ENCODE measurements around the gene LHFPL2.

The LHFPL2 gene

GRCh38 chr5:78644129-78644528 lies 4.4 kb downstream of the LHFPL2 start:
- H3K4me3 ChIP-seq (ENCODE audit: insufficient read depth, low read depth, low read length, poor library complexity, severe bottlenecking), result no peak overlapping the region
- no peaks in the 10 kb centered on the region for H3K9me3 ChIP-seq (ENCODE audit: control insufficient read depth, low read length)
- H3K27me3 ChIP-seq (replicated peaks; ENCODE audit: control insufficient read depth, insufficient read depth, low read length, poor library complexity, severe bottlenecking), result no peaks in the 10 kb centered on the region
- no peaks in the 10 kb centered on the region for H3K36me3 ChIP-seq (ENCODE audit: control insufficient read depth, insufficient read depth, low read length)
- DNase-seq, result no peak
- no peak overlapping the region for H3K27ac ChIP-seq (ENCODE audit: insufficient read depth, low read length, poor library complexity, severe bottlenecking)
- H3K4me1 ChIP-seq (ENCODE audit: control insufficient read depth, insufficient read depth, low read length, poor library complexity, severe bottlenecking), result peaks cover 9% of the 10 kb centered on the region

DNA sequence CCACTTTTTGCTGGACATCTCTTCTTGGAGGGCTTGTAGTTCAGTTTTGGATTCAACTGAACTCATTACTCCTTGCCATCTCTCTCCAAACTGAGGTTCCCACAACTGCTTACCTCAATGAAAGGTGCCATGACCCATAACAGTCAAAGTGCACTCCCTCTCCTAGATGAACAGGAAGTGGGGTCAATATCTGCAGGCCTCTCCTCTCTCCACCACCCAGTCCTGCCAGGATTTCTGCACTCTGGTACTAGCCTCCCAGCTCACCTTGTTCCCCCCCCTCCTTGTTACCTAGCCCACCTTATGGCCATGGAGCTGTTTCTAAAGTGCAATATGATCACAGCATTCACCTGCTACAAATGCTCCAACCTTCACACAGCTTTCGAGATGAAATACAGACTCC lies 5.9 kb downstream of the LHFPL2 start:
- peaks cover 6% of the 10 kb centered on the region for H3K4me1 ChIP-seq (ENCODE audit: control insufficient read depth, insufficient read depth, low read length, poor library complexity, severe bottlenecking)
- no peak for DNase-seq
- no peaks in the 10 kb centered on the region for H3K27me3 ChIP-seq (replicated peaks; ENCODE audit: control insufficient read depth, insufficient read depth, low read length, poor library complexity, severe bottlenecking)

GRCh38 chr5:78640662-78641474 lies 7.7 kb downstream of the LHFPL2 start:
- no peaks in the 10 kb centered on the region for H3K36me3 ChIP-seq (ENCODE audit: control insufficient read depth, insufficient read depth, low read length)
- DNase-seq, result no peak
- no peaks in the 10 kb centered on the region for H3K27me3 ChIP-seq (replicated peaks; ENCODE audit: control insufficient read depth, insufficient read depth, low read length, poor library complexity, severe bottlenecking)
- no peak overlapping the region for H3K27ac ChIP-seq (ENCODE audit: insufficient read depth, low read length, poor library complexity, severe bottlenecking)
- no peaks in the 10 kb centered on the region for H3K4me1 ChIP-seq (ENCODE audit: control insufficient read depth, insufficient read depth, low read length, poor library complexity, severe bottlenecking)
- H3K4me3 ChIP-seq (ENCODE audit: insufficient read depth, low read depth, low read length, poor library complexity, severe bottlenecking), result no peak overlapping the region
- no peaks in the 10 kb centered on the region for H3K9me3 ChIP-seq (ENCODE audit: control insufficient read depth, low read length)

More for the DNA sequence above, 5.9 kb downstream of the LHFPL2 start:
- Histone ChIP-seq H3K36me3 (ENCODE audit: control insufficient read depth, insufficient read depth, low read length) (no peaks in the 10 kb centered on the region), H3K4me3 (ENCODE audit: insufficient read depth, low read depth, low read length, poor library complexity, severe bottlenecking) (no peak overlapping the region), H3K27ac (ENCODE audit: insufficient read depth, low read length, poor library complexity, severe bottlenecking) (no peak overlapping the region), H3K9me3 (ENCODE audit: control insufficient read depth, low read length) (no peaks in the 10 kb centered on the region)

DNA sequence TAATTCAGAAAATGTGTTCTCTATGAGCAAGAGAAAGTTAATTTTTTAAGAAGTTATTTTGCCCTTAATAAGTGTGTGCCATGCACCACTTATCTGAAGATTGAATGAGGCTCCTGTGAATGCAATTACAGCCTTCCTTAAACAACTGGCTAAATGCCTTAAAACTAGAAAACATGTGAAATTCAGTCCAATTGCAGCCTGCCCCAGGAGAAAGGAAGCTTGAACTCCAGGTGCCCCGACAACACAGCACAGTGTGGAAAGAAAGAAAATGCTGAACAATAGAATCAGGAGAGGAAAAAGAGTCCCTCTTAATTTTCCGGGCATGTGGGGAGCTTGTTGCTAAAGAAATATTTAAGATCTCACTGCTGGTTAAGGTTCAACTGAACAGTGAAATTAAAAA lies 8.8 kb downstream of the LHFPL2 start:
- Histone ChIP-seq H3K9me3 (ENCODE audit: control insufficient read depth, low read length) (no peaks in the 10 kb centered on the region), H3K27ac (ENCODE audit: insufficient read depth, low read length, poor library complexity, severe bottlenecking) (no peak overlapping the region), H3K36me3 (ENCODE audit: control insufficient read depth, insufficient read depth, low read length) (no peaks in the 10 kb centered on the region), H3K4me3 (ENCODE audit: insufficient read depth, low read depth, low read length, poor library complexity, severe bottlenecking) (no peak overlapping the region), H3K4me1 (ENCODE audit: control insufficient read depth, insufficient read depth, low read length, poor library complexity, severe bottlenecking) (no peaks in the 10 kb centered on the region), H3K27me3 (replicated peaks; ENCODE audit: control insufficient read depth, insufficient read depth, low read length, poor library complexity, severe bottlenecking) (no peaks in the 10 kb centered on the region)
- no peak for DNase-seq

GRCh38 chr5:78638973-78639669 lies 9.5 kb downstream of the LHFPL2 start:
- Histone ChIP-seq H3K9me3 (ENCODE audit: control insufficient read depth, low read length) (no peaks in the 10 kb centered on the region), H3K27me3 (replicated peaks; ENCODE audit: control insufficient read depth, insufficient read depth, low read length, poor library complexity, severe bottlenecking) (no peaks in the 10 kb centered on the region), H3K4me1 (ENCODE audit: control insufficient read depth, insufficient read depth, low read length, poor library complexity, severe bottlenecking) (no peaks in the 10 kb centered on the region), H3K36me3 (ENCODE audit: control insufficient read depth, insufficient read depth, low read length) (no peaks in the 10 kb centered on the region), H3K4me3 (ENCODE audit: insufficient read depth, low read depth, low read length, poor library complexity, severe bottlenecking) (no peak overlapping the region), H3K27ac (ENCODE audit: insufficient read depth, low read length, poor library complexity, severe bottlenecking) (no peak overlapping the region)
- no peak for DNase-seq

DNA sequence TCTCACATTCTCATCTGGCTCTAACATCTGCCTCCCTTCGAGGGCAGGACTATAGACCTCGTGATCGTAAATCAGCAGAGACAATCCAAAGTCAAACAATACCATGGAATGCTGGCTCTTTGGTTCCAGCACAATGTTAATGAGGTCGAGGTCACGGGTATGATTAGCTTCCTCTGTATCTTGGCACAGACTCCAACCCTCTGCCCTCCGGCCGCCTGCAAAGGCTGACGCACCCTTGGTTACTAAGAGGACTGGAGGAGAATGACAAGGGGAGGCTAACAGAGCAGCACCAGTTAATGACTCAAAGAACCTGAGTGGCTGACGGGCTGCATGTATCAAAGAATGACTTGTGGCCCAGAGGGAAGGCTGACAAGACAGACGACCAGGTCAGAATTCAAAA lies 10.1 kb downstream of the LHFPL2 start:
- Histone ChIP-seq H3K36me3 (ENCODE audit: control insufficient read depth, insufficient read depth, low read length) (no peaks in the 10 kb centered on the region), H3K27ac (ENCODE audit: insufficient read depth, low read length, poor library complexity, severe bottlenecking) (no peak overlapping the region), H3K27me3 (replicated peaks; ENCODE audit: control insufficient read depth, insufficient read depth, low read length, poor library complexity, severe bottlenecking) (no peaks in the 10 kb centered on the region), H3K4me3 (ENCODE audit: insufficient read depth, low read depth, low read length, poor library complexity, severe bottlenecking) (no peak overlapping the region), H3K4me1 (ENCODE audit: control insufficient read depth, insufficient read depth, low read length, poor library complexity, severe bottlenecking) (no peaks in the 10 kb centered on the region), H3K9me3 (ENCODE audit: control insufficient read depth, low read length) (no peaks in the 10 kb centered on the region)
- no peak for DNase-seq

DNA sequence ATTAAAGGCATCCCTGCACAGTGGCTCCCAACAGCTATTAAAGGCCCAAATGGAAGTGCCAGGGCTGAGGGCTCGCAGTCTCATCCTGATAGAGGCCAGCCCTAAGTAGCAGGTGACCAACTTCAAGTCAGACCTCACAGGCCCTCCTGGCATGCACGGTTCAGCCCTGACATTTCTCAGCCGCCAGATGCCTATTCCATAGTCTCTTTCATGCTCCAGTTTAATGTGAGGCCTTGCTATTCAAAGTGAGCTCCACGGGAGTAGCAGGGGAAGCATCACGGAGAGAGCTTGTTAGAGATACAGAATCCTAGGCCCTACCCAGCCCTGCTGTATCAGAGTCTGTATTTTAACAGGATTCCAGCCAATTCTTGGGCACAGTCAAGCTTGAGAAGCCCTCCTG lies 11.1 kb downstream of the LHFPL2 start:
- Histone ChIP-seq H3K4me3 (ENCODE audit: insufficient read depth, low read depth, low read length, poor library complexity, severe bottlenecking) (no peak overlapping the region), H3K27ac (ENCODE audit: insufficient read depth, low read length, poor library complexity, severe bottlenecking) (no peak overlapping the region), H3K9me3 (ENCODE audit: control insufficient read depth, low read length) (no peaks in the 10 kb centered on the region), H3K27me3 (replicated peaks; ENCODE audit: control insufficient read depth, insufficient read depth, low read length, poor library complexity, severe bottlenecking) (no peaks in the 10 kb centered on the region), H3K36me3 (ENCODE audit: control insufficient read depth, insufficient read depth, low read length) (no peaks in the 10 kb centered on the region), H3K4me1 (ENCODE audit: control insufficient read depth, insufficient read depth, low read length, poor library complexity, severe bottlenecking) (no peaks in the 10 kb centered on the region)
- no peak for DNase-seq

DNA sequence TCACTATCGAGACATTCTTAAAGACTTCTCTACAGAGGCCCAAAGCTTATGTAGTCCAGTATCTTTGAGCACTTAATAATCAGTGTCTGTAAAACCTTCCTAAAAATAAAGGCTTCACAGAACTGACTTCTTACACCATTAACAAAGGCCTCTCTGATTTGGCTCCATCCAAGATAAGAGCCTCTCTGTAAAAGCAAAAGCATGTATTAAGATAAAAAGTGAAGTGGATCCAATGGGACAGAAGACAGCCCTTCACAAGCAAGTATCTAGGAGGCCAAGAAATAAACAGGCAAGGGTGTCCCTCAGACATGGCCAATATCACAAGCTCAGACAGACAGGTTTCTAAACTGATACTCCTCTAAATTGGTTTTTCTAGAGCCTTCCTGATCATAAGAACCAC lies 11.9 kb downstream of the LHFPL2 start:
- no peak overlapping the region for H3K27ac ChIP-seq (ENCODE audit: insufficient read depth, low read length, poor library complexity, severe bottlenecking)
- no peaks in the 10 kb centered on the region for H3K9me3 ChIP-seq (ENCODE audit: control insufficient read depth, low read length)
- no peaks in the 10 kb centered on the region for H3K4me1 ChIP-seq (ENCODE audit: control insufficient read depth, insufficient read depth, low read length, poor library complexity, severe bottlenecking)
- DNase-seq, result no peak
- no peak overlapping the region for H3K4me3 ChIP-seq (ENCODE audit: insufficient read depth, low read depth, low read length, poor library complexity, severe bottlenecking)
- H3K27me3 ChIP-seq (replicated peaks; ENCODE audit: control insufficient read depth, insufficient read depth, low read length, poor library complexity, severe bottlenecking), result no peaks in the 10 kb centered on the region
- H3K36me3 ChIP-seq (ENCODE audit: control insufficient read depth, insufficient read depth, low read length), result no peaks in the 10 kb centered on the region

GRCh38 chr5:78634634-78635033 lies 13.9 kb downstream of the LHFPL2 start:
- no peak for DNase-seq
- H3K36me3 ChIP-seq (ENCODE audit: control insufficient read depth, insufficient read depth, low read length), result no peaks in the 10 kb centered on the region
- no peaks in the 10 kb centered on the region for H3K27me3 ChIP-seq (replicated peaks; ENCODE audit: control insufficient read depth, insufficient read depth, low read length, poor library complexity, severe bottlenecking)
- H3K9me3 ChIP-seq (ENCODE audit: control insufficient read depth, low read length), result no peaks in the 10 kb centered on the region
- no peak overlapping the region for H3K27ac ChIP-seq (ENCODE audit: insufficient read depth, low read length, poor library complexity, severe bottlenecking)
- H3K4me1 ChIP-seq (ENCODE audit: control insufficient read depth, insufficient read depth, low read length, poor library complexity, severe bottlenecking), result no peaks in the 10 kb centered on the region
- H3K4me3 ChIP-seq (ENCODE audit: insufficient read depth, low read depth, low read length, poor library complexity, severe bottlenecking), result no peak overlapping the region

- no peaks in the 10 kb centered on the region for H3K36me3 ChIP-seq (ENCODE audit: control insufficient read depth, insufficient read depth, low read length)
- no peaks in the 10 kb centered on the region for H3K27me3 ChIP-seq (replicated peaks; ENCODE audit: control insufficient read depth, insufficient read depth, low read length, poor library complexity, severe bottlenecking)
- no peak overlapping the region for H3K4me3 ChIP-seq (ENCODE audit: insufficient read depth, low read depth, low read length, poor library complexity, severe bottlenecking)
- DNase-seq, result no peak
- H3K4me1 ChIP-seq (ENCODE audit: control insufficient read depth, insufficient read depth, low read length, poor library complexity, severe bottlenecking), result no peaks in the 10 kb centered on the region
- no peaks in the 10 kb centered on the region for H3K9me3 ChIP-seq (ENCODE audit: control insufficient read depth, low read length)
- no peak overlapping the region for H3K27ac ChIP-seq (ENCODE audit: insufficient read depth, low read length, poor library complexity, severe bottlenecking)
These were observed 14.3 kb downstream of the LHFPL2 start for GRCh38 chr5:78634229-78634628.
